D721Med (cell line): ENCODE results near the gene LZTR1.

ENCODE experiments used
- DNase-seq: peaks from one replicate; pipeline ENCODE4 v3.0.0; 2011; ENCODE audit warnings: low spot score; ENCODE audit not compliant: insufficient read length
- FAIRE-seq: peaks from 2 replicates; lab custom pipeline; 2011; peaks lifted over from hg19 to GRCh38; lab: Jason Lieb, UNC
- CTCF ChIP-seq: IDR thresholded peaks from 2 replicates; pipeline ENCODE4 v1.5.1; 2012; ENCODE audit warnings: mild to moderate bottlenecking, control low read depth; ENCODE audit not compliant: insufficient read depth; ENCODE audit errors: missing control alignments

LZTR1 gene

GRCh38 chr22:20952544-20953341, 29.4 kb upstream of the LZTR1 start:
- FAIRE-seq, result no peak
- no peak for TF ChIP-seq CTCF
- DNase-seq, result no peak

GRCh38 chr22:20953342-20953608, 28.8 kb upstream of the LZTR1 start:
- DNase-seq, result no peak
- FAIRE-seq, result no peak
- no peak for TF ChIP-seq CTCF

- no peak for TF ChIP-seq CTCF
- FAIRE-seq, result no peak
- no peak for DNase-seq
Measured at GRCh38 chr22:20953668-20954500, 28.2 kb upstream of the LZTR1 start.

GRCh38 chr22:20955548-20955947, 26.5 kb upstream of the LZTR1 start:
- DNase-seq (no peak), FAIRE-seq (no peak)
- no peak for TF ChIP-seq CTCF

- DNase-seq (no peak), FAIRE-seq (no peak)
- TF ChIP-seq CTCF, result no peak
Measured at GRCh38 chr22:20956258-20957101, 25.6 kb upstream of the LZTR1 start.

GRCh38 chr22:20957102-20957682, 24.9 kb upstream of the LZTR1 start:
- TF ChIP-seq CTCF, result no peak
- DNase-seq, result no peak
- FAIRE-seq, result no peak
